Measurements from ENCODE around the gene APOL1.
A peak's percentile ranks its signal among the peaks of the same experiment; 100 is the strongest.

APOL1 gene

GRCh38 chr22:36206255-36206654 is 46.7 kb upstream of the APOL1 start:
- no peak for TF ChIP-seq REST (IDR thresholded peaks at IDR 0.05; ENCODE audit: low read depth)
- TF ChIP-seq CEBPB (IDR thresholded peaks at IDR 0.05): no peak
- no peak for TF ChIP-seq MAX (IDR thresholded peaks at IDR 0.05)
- no peak for TF ChIP-seq EGR1 (IDR thresholded peaks at IDR 0.05)
- no peak for TF ChIP-seq TCF12 (IDR thresholded peaks at IDR 0.05; ENCODE audit: low read depth)
- TF ChIP-seq CREB1 (IDR thresholded peaks at IDR 0.05; ENCODE audit: low read depth): no peak
- no peak for TF ChIP-seq EP300 (IDR thresholded peaks at IDR 0.05; ENCODE audit: borderline replicate concordance)
- no peak for TF ChIP-seq FOXM1 (IDR thresholded peaks at IDR 0.05; ENCODE audit: borderline replicate concordance, low read depth)
- TF ChIP-seq YY1 (IDR thresholded peaks at IDR 0.05; ENCODE audit: low read depth): no peak
- no peak for TF ChIP-seq RAD21 (IDR thresholded peaks at IDR 0.05; ENCODE audit: low read depth)

- TF ChIP-seq CREB1 (IDR thresholded peaks at IDR 0.05; ENCODE audit: low read depth): no peak
- no peak for TF ChIP-seq YY1 (IDR thresholded peaks at IDR 0.05; ENCODE audit: low read depth)
- TF ChIP-seq ZBTB7A (IDR thresholded peaks at IDR 0.05; ENCODE audit: low read depth): no peak
- no peak for TF ChIP-seq MAX (IDR thresholded peaks at IDR 0.05)
- no peak for TF ChIP-seq TCF12 (IDR thresholded peaks at IDR 0.05; ENCODE audit: low read depth)
- TF ChIP-seq TAF1 (IDR thresholded peaks at IDR 0.05; ENCODE audit: low read depth): no peak
- TF ChIP-seq EGR1 (IDR thresholded peaks at IDR 0.05): no peak
- TF ChIP-seq EP300 (IDR thresholded peaks at IDR 0.05; ENCODE audit: borderline replicate concordance): no peak
- TF ChIP-seq REST (IDR thresholded peaks at IDR 0.05; ENCODE audit: low read depth): no peak
- no peak for TF ChIP-seq NFIC (IDR thresholded peaks at IDR 0.05)
These were observed 44.7 kb upstream of the APOL1 start for GRCh38 chr22:36208162-36208765.

GRCh38 chr22:36208914-36209313 is 44.0 kb upstream of the APOL1 start:
- TF ChIP-seq FOXM1 (IDR thresholded peaks at IDR 0.05; ENCODE audit: borderline replicate concordance, low read depth) (no peak), ZBTB7A (IDR thresholded peaks at IDR 0.05; ENCODE audit: low read depth) (no peak), TAF1 (IDR thresholded peaks at IDR 0.05; ENCODE audit: low read depth) (no peak), TCF12 (IDR thresholded peaks at IDR 0.05; ENCODE audit: low read depth) (no peak), USF1 (IDR thresholded peaks at IDR 0.05) (no peak), NFIC (IDR thresholded peaks at IDR 0.05) (no peak), REST (IDR thresholded peaks at IDR 0.05; ENCODE audit: low read depth) (no peak), CEBPB (IDR thresholded peaks at IDR 0.05) (no peak), TEAD4 (IDR thresholded peaks at IDR 0.05) (no peak), RAD21 (IDR thresholded peaks at IDR 0.05; ENCODE audit: low read depth) (no peak), EGR1 (IDR thresholded peaks at IDR 0.05) (no peak)

GRCh38 chr22:36210224-36210623 is 42.7 kb upstream of the APOL1 start:
- TF ChIP-seq RAD21 (IDR thresholded peaks at IDR 0.05; ENCODE audit: low read depth) (no peak), EP300 (IDR thresholded peaks at IDR 0.05; ENCODE audit: borderline replicate concordance) (no peak)

GRCh38 chr22:36211237-36211861 is 41.6 kb upstream of the APOL1 start:
- TF ChIP-seq NFIC (IDR thresholded peaks at IDR 0.05): peak; percentile 74
- TF ChIP-seq TCF12 (IDR thresholded peaks at IDR 0.05; ENCODE audit: low read depth): no peak
- TF ChIP-seq ZBTB7A (IDR thresholded peaks at IDR 0.05; ENCODE audit: low read depth): no peak

All from Ishikawa (cell line).